Neural progenitor cell (in vitro differentiated cells): ENCODE measurements around the gene MDM2.

ENCODE experiments used
- EZH2 ChIP-seq: fragments of 200-600 bp; sonication (generic); IDR thresholded peaks from 2 replicates; pipeline ENCODE4 v1.6.1; 2017; ENCODE audit warnings: antibody characterized with exemption, mild to moderate bottlenecking, moderate library complexity
- EZH2phosphoT487 ChIP-seq: fragments of 200-600 bp; sonication (generic); IDR thresholded peaks from 2 replicates; pipeline ENCODE4 v1.6.1; 2017; ENCODE audit warnings: antibody characterized with exemption
- TF ChIP-seq, protein P1 (sequence below): fragments of 200-600 bp; sonication (generic); IDR thresholded peaks from 2 replicates; pipeline ENCODE4 v1.5.1; 2017; ENCODE audit warnings: antibody characterized with exemption, mild to moderate bottlenecking

- TF ChIP-seq, protein P1, sequence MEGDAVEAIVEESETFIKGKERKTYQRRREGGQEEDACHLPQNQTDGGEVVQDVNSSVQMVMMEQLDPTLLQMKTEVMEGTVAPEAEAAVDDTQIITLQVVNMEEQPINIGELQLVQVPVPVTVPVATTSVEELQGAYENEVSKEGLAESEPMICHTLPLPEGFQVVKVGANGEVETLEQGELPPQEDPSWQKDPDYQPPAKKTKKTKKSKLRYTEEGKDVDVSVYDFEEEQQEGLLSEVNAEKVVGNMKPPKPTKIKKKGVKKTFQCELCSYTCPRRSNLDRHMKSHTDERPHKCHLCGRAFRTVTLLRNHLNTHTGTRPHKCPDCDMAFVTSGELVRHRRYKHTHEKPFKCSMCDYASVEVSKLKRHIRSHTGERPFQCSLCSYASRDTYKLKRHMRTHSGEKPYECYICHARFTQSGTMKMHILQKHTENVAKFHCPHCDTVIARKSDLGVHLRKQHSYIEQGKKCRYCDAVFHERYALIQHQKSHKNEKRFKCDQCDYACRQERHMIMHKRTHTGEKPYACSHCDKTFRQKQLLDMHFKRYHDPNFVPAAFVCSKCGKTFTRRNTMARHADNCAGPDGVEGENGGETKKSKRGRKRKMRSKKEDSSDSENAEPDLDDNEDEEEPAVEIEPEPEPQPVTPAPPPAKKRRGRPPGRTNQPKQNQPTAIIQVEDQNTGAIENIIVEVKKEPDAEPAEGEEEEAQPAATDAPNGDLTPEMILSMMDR = no peak
- TF ChIP-seq EZH2 (no peak), EZH2phosphoT487 (no peak)
Measured at GRCh38 chr12:68775121-68775630, 32.8 kb upstream of the MDM2 start.
